Left ventricle myocardium inferior (tissue), 1 donor: ENCODE measurements around the gene CXCL11. TPM values are rescaled to one million over a fixed set of nuclear protein-coding genes. Genes with fewer than 3 reads are reported as not detected.

ENCODE experiments used
- DNase-seq: peaks from one replicate; pipeline ENCODE4 v3.0.0-alpha.2; 2020
- H3K27ac ChIP-seq: fragments of 200-600 bp; replicated peaks from 2 replicates; pipeline ENCODE4 v1.8.0; 2021
- H3K27me3 ChIP-seq: fragments of 200-600 bp; 2 replicates; pipeline ENCODE4 v1.8.0; 2021; ENCODE audit warnings: low read depth
- H3K36me3 ChIP-seq: fragments of 200-600 bp; 2 replicates; pipeline ENCODE4 v1.8.0; 2021
- H3K4me1 ChIP-seq: fragments of 200-600 bp; 2 replicates; pipeline ENCODE4 v1.8.0; 2021
- H3K4me3 ChIP-seq: fragments of 200-600 bp; 2 replicates; pipeline ENCODE4 v1.8.0; 2021; ENCODE audit warnings: mild to moderate bottlenecking, moderate library complexity
- H3K9me3 ChIP-seq: fragments of 200-600 bp; replicated peaks from 2 replicates; pipeline ENCODE4 v1.8.0; 2021
- CTCF ChIP-seq: fragments of 200-600 bp; IDR thresholded peaks from 2 replicates; pipeline ENCODE4 v1.8.0; 2021; ENCODE audit warnings: antibody characterized with exemption, mild to moderate bottlenecking, borderline replicate concordance
- intact Hi-C: fragments of 100-400 bp; cut with micrococcal nuclease; formaldehyde crosslinking; loops from one replicate; pipeline ENCODE4 v1.11.0; 2022
- total RNA-seq: library from RNA; stranded (reverse); fragmentation: NEBNext Ultra II Directional; extraction: Animal tissue kit (Norgen Biotek cat#: 25700); gene quantifications from one replicate; pipeline ENCODE4 v1.2.1, GENCODE V29; 2021
- donor health status: DM: no; HTN: yes; CAD: no; lungs with severe emphysema.

The CXCL11 gene
- total RNA-seq, 1 donor from 2014 or later = not detected

GRCh38 chr4:76022677-76023076 lies 13.2 kb downstream of the CXCL11 start:
- Histone ChIP-seq H3K27me3 (no peaks in the 10 kb centered on the region), H3K36me3 (no peaks in the 10 kb centered on the region), H3K9me3 (no peaks in the 10 kb centered on the region), H3K4me3 (no peak overlapping the region), H3K27ac (no peak overlapping the region), H3K4me1 (no peaks in the 10 kb centered on the region)
- intact Hi-C loops = no loop called here
- no peak for TF ChIP-seq CTCF
- no peak for DNase-seq

GRCh38 chr4:76022031-76022430 lies 13.8 kb downstream of the CXCL11 start:
- Histone ChIP-seq H3K27ac (no peak overlapping the region), H3K4me1 (no peaks in the 10 kb centered on the region), H3K4me3 (no peak overlapping the region), H3K27me3 (no peaks in the 10 kb centered on the region), H3K9me3 (no peaks in the 10 kb centered on the region), H3K36me3 (no peaks in the 10 kb centered on the region)
- DNase-seq = no peak
- TF ChIP-seq CTCF = no peak
- intact Hi-C loops = no loop called here

- H3K27ac ChIP-seq = no peak overlapping the region
- intact Hi-C loops = no loop called here
- no peaks in the 10 kb centered on the region for H3K27me3 ChIP-seq
- no peaks in the 10 kb centered on the region for H3K36me3 ChIP-seq
- no peaks in the 10 kb centered on the region for H3K9me3 ChIP-seq
- peaks cover 5% of the 10 kb centered on the region for H3K4me1 ChIP-seq
- H3K4me3 ChIP-seq = no peak overlapping the region
- DNase-seq = no peak
- TF ChIP-seq CTCF = no peak
Measured at GRCh38 chr4:76017056-76017686, 18.7 kb downstream of the CXCL11 start.

GRCh38 chr4:76016393-76016792 lies 19.5 kb downstream of the CXCL11 start:
- Histone ChIP-seq H3K4me1 (peaks cover 7% of the 10 kb centered on the region), H3K27ac (no peak overlapping the region), H3K36me3 (no peaks in the 10 kb centered on the region), H3K4me3 (no peak overlapping the region), H3K9me3 (no peaks in the 10 kb centered on the region), H3K27me3 (no peaks in the 10 kb centered on the region)
- intact Hi-C loops = no loop called here
- no peak for DNase-seq
- TF ChIP-seq CTCF = no peak

- H3K27ac ChIP-seq = no peak overlapping the region
- intact Hi-C loops = no loop called here
- H3K27me3 ChIP-seq = no peaks in the 10 kb centered on the region
- peaks cover 8% of the 10 kb centered on the region for H3K4me1 ChIP-seq
- no peak overlapping the region for H3K4me3 ChIP-seq
- no peaks in the 10 kb centered on the region for H3K36me3 ChIP-seq
- no peak for DNase-seq
- no peaks in the 10 kb centered on the region for H3K9me3 ChIP-seq
- TF ChIP-seq CTCF = no peak
Measured at GRCh38 chr4:76013540-76013939, 22.3 kb downstream of the CXCL11 start.

GRCh38 chr4:76012388-76012801 lies 23.5 kb downstream of the CXCL11 start:
- Histone ChIP-seq H3K27ac (peak overlapping the region; percentile 82), H3K4me3 (peak overlapping the region; percentile 36), H3K27me3 (no peaks in the 10 kb centered on the region), H3K4me1 (peaks cover 8% of the 10 kb centered on the region), H3K9me3 (no peaks in the 10 kb centered on the region), H3K36me3 (no peaks in the 10 kb centered on the region)
- no peak for DNase-seq
- intact Hi-C loops = no loop called here
- no peak for TF ChIP-seq CTCF
